Chondrocyte (in vitro differentiated cells): ENCODE data around the gene TRAPPC6A. TPM values are rescaled to one million over a fixed set of nuclear protein-coding genes. Genes with fewer than 3 reads are reported as not detected.

Source experiments
- DNase-seq: peaks from one replicate; pipeline ENCODE4 v3.0.0; 2021; ENCODE audit warnings: mixed read lengths, low spot score
- H3K27ac Mint-ChIP-seq: one replicate; pipeline ENCODE4 v1.8.0; 2021; ENCODE audit warnings: mild to moderate bottlenecking, moderate library complexity, mixed read lengths; ENCODE audit not compliant: unreplicated experiment
- H3K27me3 Mint-ChIP-seq: 2 replicates; pipeline ENCODE4 v1.8.0; 2021; ENCODE audit warnings: low read depth, mixed read lengths
- H3K36me3 Mint-ChIP-seq: 2 replicates; pipeline ENCODE4 v1.8.0; 2021; ENCODE audit warnings: low read depth, mixed read lengths
- H3K4me1 Mint-ChIP-seq: 2 replicates; pipeline ENCODE4 v1.8.0; 2021; ENCODE audit warnings: low read depth, mild to moderate bottlenecking, mixed read lengths
- H3K4me3 Mint-ChIP-seq: one replicate; pipeline ENCODE4 v1.8.0; 2021; ENCODE audit warnings: mild to moderate bottlenecking, moderate library complexity, mixed read lengths; ENCODE audit not compliant: unreplicated experiment
- H3K9me3 Mint-ChIP-seq: 2 replicates; pipeline ENCODE4 v1.8.0; 2021; ENCODE audit warnings: low read depth, mixed read lengths
- total RNA-seq: library from RNA; stranded (reverse); gene quantifications from 3 replicates; pipeline ENCODE4 v1.2.1, GENCODE V29; 2021
- TF ChIP-seq, protein P1 (sequence below): fragments of 200-600 bp; sonication (generic); IDR thresholded peaks from 2 replicates; pipeline ENCODE4 v1.5.0; 2021; ENCODE audit warnings: antibody characterized with exemption, mild to moderate bottlenecking, moderate library complexity

Gene TRAPPC6A
- total RNA-seq, 1 donor from 2014 or later = 12.7 TPM

- Mint-ChIP-seq H3K36me3 (no peaks in the 10 kb centered on the region), H3K9me3 (no peaks in the 10 kb centered on the region), H3K4me3 (no peak overlapping the region), H3K4me1 (peaks cover 3% of the 10 kb centered on the region), H3K27me3 (no peaks in the 10 kb centered on the region), H3K27ac (no peak overlapping the region)
- TF ChIP-seq, protein P1, sequence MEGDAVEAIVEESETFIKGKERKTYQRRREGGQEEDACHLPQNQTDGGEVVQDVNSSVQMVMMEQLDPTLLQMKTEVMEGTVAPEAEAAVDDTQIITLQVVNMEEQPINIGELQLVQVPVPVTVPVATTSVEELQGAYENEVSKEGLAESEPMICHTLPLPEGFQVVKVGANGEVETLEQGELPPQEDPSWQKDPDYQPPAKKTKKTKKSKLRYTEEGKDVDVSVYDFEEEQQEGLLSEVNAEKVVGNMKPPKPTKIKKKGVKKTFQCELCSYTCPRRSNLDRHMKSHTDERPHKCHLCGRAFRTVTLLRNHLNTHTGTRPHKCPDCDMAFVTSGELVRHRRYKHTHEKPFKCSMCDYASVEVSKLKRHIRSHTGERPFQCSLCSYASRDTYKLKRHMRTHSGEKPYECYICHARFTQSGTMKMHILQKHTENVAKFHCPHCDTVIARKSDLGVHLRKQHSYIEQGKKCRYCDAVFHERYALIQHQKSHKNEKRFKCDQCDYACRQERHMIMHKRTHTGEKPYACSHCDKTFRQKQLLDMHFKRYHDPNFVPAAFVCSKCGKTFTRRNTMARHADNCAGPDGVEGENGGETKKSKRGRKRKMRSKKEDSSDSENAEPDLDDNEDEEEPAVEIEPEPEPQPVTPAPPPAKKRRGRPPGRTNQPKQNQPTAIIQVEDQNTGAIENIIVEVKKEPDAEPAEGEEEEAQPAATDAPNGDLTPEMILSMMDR = no peak
- DNase-seq = no peak
These were observed 9.2 kb downstream of the TRAPPC6A start for GRCh38 chr19:45168767-45169351.

DNA sequence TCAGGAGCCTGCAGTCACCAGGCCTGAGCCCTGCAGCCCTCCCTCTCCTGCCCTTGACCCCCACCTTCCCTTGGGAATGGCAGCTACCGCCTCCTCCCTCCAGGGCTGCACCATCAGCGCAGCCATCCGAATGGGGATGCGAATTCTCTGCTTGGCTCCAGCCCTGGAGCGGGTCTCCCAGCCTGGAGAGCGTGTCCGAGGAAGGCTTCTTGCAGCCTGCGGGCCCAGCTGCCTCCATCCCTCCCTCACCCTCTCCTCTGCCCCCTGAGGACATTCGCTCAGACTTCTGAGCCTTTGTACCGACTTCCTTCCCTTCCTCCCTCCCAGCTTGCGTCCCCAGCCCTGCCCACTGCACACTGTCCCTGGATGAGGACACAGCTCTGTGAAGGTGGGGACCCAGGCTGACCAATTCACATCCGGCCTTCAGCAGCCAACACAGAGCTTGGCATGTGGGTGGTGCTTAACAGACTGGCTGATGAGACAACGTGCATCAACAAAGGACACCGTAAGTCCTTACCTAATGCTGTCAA is 11.2 kb downstream of the TRAPPC6A start:
- no peak for DNase-seq
- peaks cover 3% of the 10 kb centered on the region for H3K4me1 Mint-ChIP-seq
- H3K27me3 Mint-ChIP-seq = no peaks in the 10 kb centered on the region
- TF ChIP-seq, protein P1 = no peak
- no peaks in the 10 kb centered on the region for H3K9me3 Mint-ChIP-seq
- H3K36me3 Mint-ChIP-seq = no peaks in the 10 kb centered on the region
- no peak overlapping the region for H3K27ac Mint-ChIP-seq
- H3K4me3 Mint-ChIP-seq = no peak overlapping the region

DNA sequence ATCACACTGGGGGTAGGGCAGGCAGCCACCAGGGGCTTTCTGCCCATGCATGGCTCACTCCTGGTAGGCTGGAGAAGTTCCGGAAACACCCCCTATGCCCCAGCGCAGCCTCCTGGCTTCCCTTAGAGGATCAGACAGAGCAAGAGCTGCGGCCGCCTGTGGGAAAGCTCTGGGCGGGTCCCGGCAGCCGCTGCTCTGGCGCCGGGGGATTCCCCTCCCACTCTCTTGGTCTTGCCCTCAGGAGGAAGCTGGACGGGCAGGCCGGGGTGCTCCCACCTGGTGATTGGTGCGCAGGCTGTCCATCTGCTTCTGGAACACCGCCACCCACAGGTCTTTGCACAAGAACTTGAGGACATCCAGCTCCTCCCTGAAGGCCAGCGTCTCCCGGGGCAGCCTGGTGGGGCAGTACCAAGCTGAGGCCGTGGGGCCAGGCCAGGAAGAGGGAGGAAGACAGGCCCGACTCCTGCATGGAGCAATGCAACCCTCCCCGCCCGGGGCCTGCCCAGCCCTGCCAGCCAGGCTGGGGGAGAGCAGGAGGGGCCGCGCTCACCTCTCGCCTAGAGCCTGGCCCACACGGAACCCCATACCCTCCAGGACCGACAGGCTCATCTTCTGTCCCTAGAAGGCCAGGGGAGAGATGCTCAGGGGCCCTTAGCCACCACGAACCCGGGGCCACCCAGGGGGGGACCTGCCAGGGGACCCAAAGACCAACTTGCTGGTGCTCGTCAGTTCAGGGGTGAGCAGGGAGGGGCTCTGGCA is 13.3 kb downstream of the TRAPPC6A start:
- no peak for DNase-seq
- H3K36me3 Mint-ChIP-seq = no peaks in the 10 kb centered on the region
- H3K4me3 Mint-ChIP-seq = no peak overlapping the region
- no peak overlapping the region for H3K27ac Mint-ChIP-seq
- peaks cover 4% of the 10 kb centered on the region for H3K27me3 Mint-ChIP-seq
- peaks cover 3% of the 10 kb centered on the region for H3K4me1 Mint-ChIP-seq
- TF ChIP-seq, protein P1 = peak; percentile 10
- H3K9me3 Mint-ChIP-seq = no peaks in the 10 kb centered on the region

DNA sequence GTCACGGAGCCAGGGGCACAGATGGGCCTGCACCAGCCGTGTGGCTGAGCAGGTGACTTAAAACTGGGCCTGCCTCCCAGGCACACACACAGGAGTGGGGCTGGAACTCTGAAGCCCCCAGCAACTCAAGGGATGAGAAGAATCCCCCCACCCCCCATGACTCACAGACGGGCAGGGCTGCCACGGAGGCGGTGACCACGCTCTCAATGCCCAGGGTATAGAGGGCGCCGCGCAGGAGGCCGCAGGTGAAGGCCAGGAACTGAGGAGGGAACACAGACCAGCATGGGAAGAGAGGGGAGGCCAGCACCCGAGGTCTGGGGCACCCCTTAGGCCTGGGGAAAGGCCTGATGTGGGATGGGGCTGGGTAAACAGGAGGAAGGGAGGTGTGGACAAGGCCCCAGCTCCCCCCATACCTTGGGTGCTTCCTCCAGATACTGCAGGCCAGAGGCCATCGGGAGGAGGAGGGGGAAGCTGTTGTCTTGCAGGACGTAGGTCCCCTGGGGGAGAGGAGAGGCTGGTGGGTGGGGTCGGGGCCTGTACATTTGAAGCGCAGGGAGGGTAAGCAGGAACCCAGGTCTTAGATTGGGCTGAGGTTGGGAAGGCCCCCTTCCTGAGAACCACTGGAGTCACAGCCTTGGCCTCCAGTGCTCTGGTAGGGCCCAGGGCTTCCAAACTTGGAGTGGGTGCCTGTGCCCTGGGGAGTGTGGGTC is 14.1 kb downstream of the TRAPPC6A start:
- Mint-ChIP-seq H3K9me3 (no peaks in the 10 kb centered on the region), H3K4me1 (peaks cover 3% of the 10 kb centered on the region), H3K36me3 (no peaks in the 10 kb centered on the region), H3K27me3 (peaks cover 4% of the 10 kb centered on the region), H3K4me3 (no peak overlapping the region), H3K27ac (no peak overlapping the region)
- DNase-seq = no peak
- TF ChIP-seq, protein P1 = no peak

GRCh38 chr19:45163156-45163555 is 14.9 kb downstream of the TRAPPC6A start:
- no peak for DNase-seq
- H3K4me1 Mint-ChIP-seq = peaks cover 3% of the 10 kb centered on the region
- H3K4me3 Mint-ChIP-seq = no peak overlapping the region
- TF ChIP-seq, protein P1 = no peak
- H3K27ac Mint-ChIP-seq = no peak overlapping the region
- H3K27me3 Mint-ChIP-seq = peaks cover 4% of the 10 kb centered on the region
- no peaks in the 10 kb centered on the region for H3K36me3 Mint-ChIP-seq
- H3K9me3 Mint-ChIP-seq = no peaks in the 10 kb centered on the region
